Gastrocnemius medialis (tissue), 4 donors: ENCODE data around the gene OR2AJ1. TPM values are rescaled to one million over a fixed set of nuclear protein-coding genes. Genes with fewer than 3 reads are reported as not detected.
"Not testable (repeated sequence)": the region's sequence is repeated elsewhere in the genome, so short reads cannot be mapped to it uniquely, and the experiment has no call there.

ENCODE experiments used
- ATAC-seq, 2 donors: fragments of 150-250 bp; one replicate each; pipeline ENCODE4 v1.9.1; 2016
- DNase-seq, 2 donors: peaks; one replicate each; pipeline ENCODE4 v3.0.0-alpha.2; 2019
- H3K27ac ChIP-seq, 4 donors: fragments of 200-600 bp; sonication (generic); 1 replicate in 1 of 4; 2 replicates in 3 of 4; pipeline ENCODE4 v1.5.1; 2016 to 2018; ENCODE audit warnings: mild to moderate bottlenecking in 2 of 4, moderate library complexity in 1 of 4
- H3K27me3 ChIP-seq, 3 donors: fragments of 200-600 bp; sonication (generic) in 2 of 3; 1 replicate in 1 of 3; 2 replicates in 2 of 3; pipeline versions ENCODE4 v1.5.1 to v1.6.0; 2016 to 2019; ENCODE audit warnings: mild to moderate bottlenecking in 1 of 3, moderate library complexity in 1 of 3
- H3K36me3 ChIP-seq, 2 donors: fragments of 200-600 bp; sonication (generic) in 1 of 2; one replicate each; pipeline ENCODE4 v1.5.1; 2017 to 2018
- H3K4me1 ChIP-seq, 2 donors: fragments of 200-600 bp; sonication (generic) in 1 of 2; one replicate each; pipeline ENCODE4 v1.5.1; 2016 to 2017; ENCODE audit warnings: mild to moderate bottlenecking in 2 of 2
- H3K4me3 ChIP-seq, 4 donors: fragments of 200-600 bp; sonication (generic) in 3 of 4; 1 replicate in 1 of 4; 2 replicates in 3 of 4; pipeline ENCODE4 v1.5.1; 2016 to 2019; ENCODE audit warnings: mild to moderate bottlenecking in 2 of 4
- H3K9me3 ChIP-seq, 3 donors: fragments of 200-600 bp; sonication (generic) in 2 of 3; 1 replicate in 1 of 3; 2 replicates in 2 of 3; pipeline ENCODE4 v1.5.1; 2016 to 2019
- POLR2A ChIP-seq, 2 donors: fragments of 450-650 bp; IDR thresholded peaks; one replicate each; pipeline ENCODE4 v1.6.1; 2017; ENCODE audit warnings: antibody characterized with exemption in 2 of 2, mild to moderate bottlenecking in 2 of 2, moderate library complexity in 2 of 2
- in situ Hi-C, 4 donors: fragments of 200-750 bp; cut with MboI; loops; one replicate each; pipeline versions ENCODE4 v1.15.0 to v1.8.0; 2017; ENCODE audit warnings: low sequenced_read_pairs in 4 of 4
- intact Hi-C: fragments of 100-400 bp; cut with DNase I; formaldehyde crosslinking; loops from one replicate; pipeline ENCODE4 v1.15.1; 2023; ENCODE audit warnings: low total_unique reads
- total RNA-seq, 4 donors: library from RNA; depleted of rRNA; stranded (reverse); fragments of >200 nt; gene quantifications; one replicate each; pipeline versions ENCODE4 v1.1.0 to v1.2.3, GENCODE V29; 2016
- TF ChIP-seq, protein P1 (sequence below), 5 experiments: fragments of 450-650 bp in 3 of 5; fragments of 200-600 bp in 2 of 5; sonication (generic) in 2 of 5; IDR thresholded peaks in 4 of 5; conservative IDR thresholded peaks in 1 of 5; 1 replicate in 4 of 5; 2 replicates in 1 of 5; pipeline ENCODE4 v1.5.1; 2016 to 2019; ENCODE audit warnings: antibody characterized with exemption in 5 of 5, mild to moderate bottlenecking in 3 of 5, moderate library complexity in 3 of 5

OR2AJ1 gene
- total RNA-seq, 4 donors from 2014 or later = not detected

- DNase-seq = peak in 1 of 2 donors; percentile 16
- H3K4me1 ChIP-seq, intact Hi-C loops, H3K36me3 ChIP-seq, ATAC-seq, in situ Hi-C loops, H3K9me3 ChIP-seq, H3K27me3 ChIP-seq, H3K27ac ChIP-seq: not testable (repeated sequence)
- TF ChIP-seq, protein P1, sequence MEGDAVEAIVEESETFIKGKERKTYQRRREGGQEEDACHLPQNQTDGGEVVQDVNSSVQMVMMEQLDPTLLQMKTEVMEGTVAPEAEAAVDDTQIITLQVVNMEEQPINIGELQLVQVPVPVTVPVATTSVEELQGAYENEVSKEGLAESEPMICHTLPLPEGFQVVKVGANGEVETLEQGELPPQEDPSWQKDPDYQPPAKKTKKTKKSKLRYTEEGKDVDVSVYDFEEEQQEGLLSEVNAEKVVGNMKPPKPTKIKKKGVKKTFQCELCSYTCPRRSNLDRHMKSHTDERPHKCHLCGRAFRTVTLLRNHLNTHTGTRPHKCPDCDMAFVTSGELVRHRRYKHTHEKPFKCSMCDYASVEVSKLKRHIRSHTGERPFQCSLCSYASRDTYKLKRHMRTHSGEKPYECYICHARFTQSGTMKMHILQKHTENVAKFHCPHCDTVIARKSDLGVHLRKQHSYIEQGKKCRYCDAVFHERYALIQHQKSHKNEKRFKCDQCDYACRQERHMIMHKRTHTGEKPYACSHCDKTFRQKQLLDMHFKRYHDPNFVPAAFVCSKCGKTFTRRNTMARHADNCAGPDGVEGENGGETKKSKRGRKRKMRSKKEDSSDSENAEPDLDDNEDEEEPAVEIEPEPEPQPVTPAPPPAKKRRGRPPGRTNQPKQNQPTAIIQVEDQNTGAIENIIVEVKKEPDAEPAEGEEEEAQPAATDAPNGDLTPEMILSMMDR (IDR thresholded peaks at IDR 0.05 in 4 of 5, conservative IDR thresholded peaks at IDR 0.05 in 1 of 5) = peak in 3 of 5 experiments; percentile 15 to 40 (median 26)
- peak overlapping the region in 1 of 4 donors; percentile 6 for H3K4me3 ChIP-seq
Measured at GRCh38 chr1:247936965-247937734, 12.5 kb downstream of the OR2AJ1 start.

DNA sequence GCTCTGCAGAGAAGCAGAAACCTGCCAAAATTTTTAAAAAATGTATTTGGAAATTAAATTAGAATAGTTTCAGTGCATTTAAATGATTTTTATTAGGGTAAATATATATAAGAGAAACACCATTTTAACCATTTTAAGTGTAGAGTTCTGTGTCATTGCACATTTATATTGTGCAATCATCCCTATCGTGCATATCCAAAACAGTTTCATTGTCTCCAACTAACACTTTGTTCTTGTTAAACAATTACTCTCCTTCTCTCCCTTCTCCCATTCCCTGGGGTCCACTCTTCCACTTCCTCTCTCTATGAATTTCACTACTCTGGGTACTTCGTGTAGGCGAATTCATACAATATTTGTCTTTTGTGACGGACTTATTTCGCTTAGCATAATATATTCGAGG, 17.9 kb downstream of the OR2AJ1 start:
- no peaks in the 10 kb centered on the region for H3K27me3 ChIP-seq
- DNase-seq (no peak), ATAC-seq (no peak)
- H3K4me3 ChIP-seq = no peak overlapping the region
- in situ Hi-C loops (no loop called here), intact Hi-C loops (no loop called here)
- H3K9me3 ChIP-seq = no peaks in the 10 kb centered on the region
- H3K27ac ChIP-seq = no peak overlapping the region
- H3K4me1 ChIP-seq = no peaks in the 10 kb centered on the region
- no peaks in the 10 kb centered on the region for H3K36me3 ChIP-seq
- TF ChIP-seq, protein P1 (IDR thresholded peaks at IDR 0.05 in 4 of 5, conservative IDR thresholded peaks at IDR 0.05 in 1 of 5) = no peak
- no peak for TF ChIP-seq POLR2A (IDR thresholded peaks at IDR 0.05)

DNA sequence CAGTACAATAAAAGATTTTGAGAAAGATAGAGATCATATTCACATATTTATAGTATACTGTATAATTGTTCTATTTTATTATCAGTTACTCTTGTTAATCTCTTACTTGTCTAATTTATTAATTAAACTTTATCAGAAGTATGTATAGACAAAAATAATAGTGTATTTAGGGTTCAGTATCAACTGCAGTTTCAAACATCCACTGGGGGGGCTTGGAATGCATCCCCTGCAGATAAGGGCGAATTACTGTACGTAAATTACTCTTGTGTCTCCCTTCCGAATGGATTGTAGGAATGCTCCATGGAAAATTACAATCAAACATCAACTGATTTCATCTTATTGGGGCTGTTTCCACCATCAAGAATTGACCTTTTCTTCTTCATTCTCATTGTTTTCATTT, 23.9 kb downstream of the OR2AJ1 start, which contains the start of gene OR2L8:
Gene OR2L8, plus strand, starts transcription at position 301 of the 400 bp plus-strand sequence. Its CDS starts 0 bp downstream, at position 301.
- in situ Hi-C loops (no loop called here), intact Hi-C loops (no loop called here)
- no peaks in the 10 kb centered on the region for H3K36me3 ChIP-seq

GRCh38 chr1:247953408-247953807, 28.7 kb downstream of the OR2AJ1 start:
- Histone ChIP-seq H3K4me1 (no peaks in the 10 kb centered on the region), H3K4me3 (no peak overlapping the region), H3K36me3 (no peaks in the 10 kb centered on the region), H3K27ac (no peak overlapping the region), H3K27me3 (no peaks in the 10 kb centered on the region), H3K9me3 (no peaks in the 10 kb centered on the region)
- TF ChIP-seq POLR2A (IDR thresholded peaks at IDR 0.05) = no peak
- TF ChIP-seq, protein P1 (IDR thresholded peaks at IDR 0.05 in 4 of 5, conservative IDR thresholded peaks at IDR 0.05 in 1 of 5) = no peak
- in situ Hi-C loops = no loop called here
- ATAC-seq (no peak), DNase-seq (no peak)
- intact Hi-C loops = no loop called here

More for the DNA sequence above, 23.9 kb downstream of the OR2AJ1 start, which contains the start of gene OR2L8:
- TF ChIP-seq POLR2A (IDR thresholded peaks at IDR 0.05) = no peak
- TF ChIP-seq, protein P1 (IDR thresholded peaks at IDR 0.05 in 4 of 5, conservative IDR thresholded peaks at IDR 0.05 in 1 of 5) = no peak
- Histone ChIP-seq H3K4me3 (no peak within 1 kb of the TSS), H3K27ac (no peak within 1 kb of the TSS), H3K4me1 (no peaks in the 10 kb centered on the region), H3K9me3 (no peaks in the 10 kb centered on the region), H3K27me3 (no peaks in the 10 kb centered on the region)
- no peak for ATAC-seq
- no peak for DNase-seq
